ENCODE results near the gene CAMK1D.
"Not testable (repeated sequence)": the region's sequence is repeated elsewhere in the genome, so short reads cannot be mapped to it uniquely, and the experiment has no call there.

- not testable (repeated sequence) for TF ChIP-seq CTCF, POLR2A (IDR thresholded peaks at IDR 0.05)
These were observed 516.2 kb downstream of the CAMK1D start for GRCh38 chr10:12865515-12865914.
